Endothelial cell of umbilical vein (primary cell): ENCODE results near the gene DNAI7. TPM values are rescaled to one million over a fixed set of nuclear protein-coding genes. Genes with fewer than 3 reads are reported as not detected.

Experiments used
- BruUV-seq: library from RNA; stranded (reverse); fragments of 400-500 nt; replicated peaks from 2 replicates; lab custom pipeline; 2021; lab: Mats Ljungman, UMichigan
- CTCF ChIA-PET: fragments of 300-600, 350-600 bp; sonication (Branson Sonifier 250); formaldehyde crosslinking; loops from one replicate; lab custom pipeline; 2021; ENCODE audit warnings: antibody characterized with exemption, inconsistent platforms; lab: Charles Lee
- POLR2A ChIA-PET: fragments of 300-600, 350-600 bp; sonication (Branson Sonifier 250); formaldehyde crosslinking; loops from one replicate; lab custom pipeline; 2021; ENCODE audit warnings: antibody characterized with exemption, inconsistent platforms; lab: Charles Lee
- DNase-seq: peaks from one replicate; pipeline ENCODE4 v3.0.0-alpha.2; 2011; ENCODE audit warnings: low read depth, low spot score
- FAIRE-seq: peaks from 2 replicates; lab custom pipeline; 2011; peaks lifted over from hg19 to GRCh38; lab: Jason Lieb, UNC
- H2AFZ ChIP-seq: 2 replicates; pipeline ENCODE4 v1.6.0; 2012; ENCODE audit warnings: low read depth, low read length, control low read depth, inconsistent platforms
- H3K27ac ChIP-seq: 2 replicates; pipeline ENCODE4 v1.5.1; 2011; ENCODE audit warnings: low read depth, mild to moderate bottlenecking, control low read depth, low read length, moderate library complexity; ENCODE audit not compliant: insufficient read depth
- H3K27me3 ChIP-seq, 2 experiments: 2 replicates each; pipeline versions ENCODE4 v1.6.0 to v1.6.1; 2011; ENCODE audit warnings: low read length in 2 of 2, mixed read lengths in 1 of 2; ENCODE audit not compliant: control insufficient read depth in 2 of 2, insufficient read depth in 2 of 2
- H3K36me3 ChIP-seq, 2 experiments: 2 replicates in 1 of 2; 3 replicates in 1 of 2; pipeline ENCODE4 v1.5.1; 2011; ENCODE audit warnings: low read length in 2 of 2, mild to moderate bottlenecking in 1 of 2, moderate library complexity in 1 of 2; ENCODE audit not compliant: control insufficient read depth in 2 of 2, insufficient read depth in 2 of 2; ENCODE audit errors: extremely low read depth in 1 of 2
- H3K4me1 ChIP-seq: 3 replicates; pipeline ENCODE4 v1.5.1; 2011; ENCODE audit warnings: mild to moderate bottlenecking, low read length; ENCODE audit not compliant: control insufficient read depth, insufficient read depth; ENCODE audit errors: extremely low read depth
- H3K4me2 ChIP-seq: 2 replicates; pipeline ENCODE4 v1.6.1; 2011; ENCODE audit warnings: low read length, control low read depth, mixed read lengths; ENCODE audit not compliant: insufficient read depth
- H3K4me3 ChIP-seq, 3 experiments: fragments of 200-600 bp in 1 of 3; sonication (generic), shearing (Covaris generic) in 1 of 3; replicated peaks in 1 of 3; 2 replicates each; pipeline ENCODE4 v1.5.1; 2011 to 2016; ENCODE audit warnings: control low read depth in 3 of 3, low read length in 3 of 3, mild to moderate bottlenecking in 2 of 3, inconsistent platforms in 1 of 3, low read depth in 1 of 3, moderate library complexity in 1 of 3; ENCODE audit not compliant: insufficient read depth in 1 of 3
- H3K79me2 ChIP-seq: 2 replicates; pipeline ENCODE4 v1.6.0; 2012; ENCODE audit warnings: low read length, inconsistent platforms; ENCODE audit not compliant: control insufficient read depth, insufficient read depth
- H3K9ac ChIP-seq: replicated peaks from 2 replicates; pipeline ENCODE3; 2011; ENCODE audit warnings: low read length, control low read depth; ENCODE audit not compliant: insufficient read depth; ENCODE audit errors: extremely low read depth
- H3K9me1 ChIP-seq: replicated peaks from 3 replicates; pipeline ENCODE4 v1.6.0; 2011; ENCODE audit warnings: mild to moderate bottlenecking, low read length; ENCODE audit not compliant: control insufficient read depth, insufficient read depth; ENCODE audit errors: extremely low read depth
- H3K9me3 ChIP-seq: replicated peaks from 2 replicates; pipeline ENCODE4 v1.5.1; 2012; ENCODE audit warnings: low read length, inconsistent platforms; ENCODE audit not compliant: control insufficient read depth, insufficient read depth
- H4K20me1 ChIP-seq: replicated peaks from 2 replicates; pipeline ENCODE3; 2011; ENCODE audit warnings: mild to moderate bottlenecking, low read length; ENCODE audit not compliant: control insufficient read depth, insufficient read depth; ENCODE audit errors: extremely low read depth
- CTCF ChIP-seq, 2 donors: IDR thresholded peaks; 1 replicate in 1 of 2; 2 replicates in 1 of 2; pipeline ENCODE4 v1.5.1; 2011; ENCODE audit warnings: low read length in 2 of 2, mild to moderate bottlenecking in 2 of 2, moderate library complexity in 2 of 2, control low read depth in 1 of 2, inconsistent platforms in 1 of 2, low read depth in 1 of 2; ENCODE audit not compliant: insufficient read depth in 1 of 2; ENCODE audit errors: extremely low read depth in 1 of 2
- EZH2 ChIP-seq: IDR thresholded peaks from 2 replicates; pipeline ENCODE4 v1.6.1; 2012; ENCODE audit warnings: borderline replicate concordance, low read depth, mild to moderate bottlenecking, moderate library complexity, low read length, inconsistent platforms; ENCODE audit not compliant: severe bottlenecking
- FOS ChIP-seq: IDR thresholded peaks from 2 replicates; pipeline ENCODE4 v1.6.1; 2011; ENCODE audit warnings: mild to moderate bottlenecking, low read length, moderate library complexity, borderline replicate concordance; ENCODE audit not compliant: insufficient read depth
- GATA2 ChIP-seq: IDR thresholded peaks from 2 replicates; pipeline ENCODE4 v1.7.0; 2011; ENCODE audit warnings: low read depth, mild to moderate bottlenecking, moderate library complexity, mixed read lengths, low read length; ENCODE audit not compliant: insufficient read length, insufficient read depth
- JUN ChIP-seq: IDR thresholded peaks from 2 replicates; pipeline ENCODE4 v1.6.1; 2011; ENCODE audit warnings: borderline replicate concordance, low read depth; ENCODE audit not compliant: insufficient read length, insufficient read depth
- MAX ChIP-seq: IDR thresholded peaks from 2 replicates; pipeline ENCODE4 v1.6.1; 2011; ENCODE audit not compliant: insufficient read depth, insufficient read length
- MYC ChIP-seq: IDR thresholded peaks from one replicate; pipeline ENCODE4 v1.6.1; 2011; ENCODE audit warnings: mild to moderate bottlenecking, low read depth, low read length
- POLR2A ChIP-seq: IDR thresholded peaks from 2 replicates; pipeline ENCODE4 v1.6.1; 2012; ENCODE audit warnings: low read depth, mild to moderate bottlenecking, control low read depth, low read length
- POLR2AphosphoS5 ChIP-seq: IDR thresholded peaks from 2 replicates; pipeline ENCODE4 v1.6.1; 2012; ENCODE audit warnings: low read depth, mild to moderate bottlenecking, control low read depth, low read length, moderate library complexity; ENCODE audit not compliant: insufficient read depth
- dilution Hi-C: fragments of 300-500 bp; cut with MboI; formaldehyde crosslinking; loops from one replicate; pipeline ENCODE4 v1.15.0; 2019; ENCODE audit warnings: low sequenced_read_pairs; ENCODE audit not compliant: extremely low pct_ligation_motif_present
- intact Hi-C: fragments of 100-400 bp; cut with micrococcal nuclease; formaldehyde crosslinking; loops from one replicate; pipeline ENCODE4 v1.10.0; 2022
- polyA plus RNA-seq, 4 experiments: library from polyadenylated mRNA; depleted of rRNA in 3 of 4; stranded (reverse) in 3 of 4; unstranded in 1 of 4; fragments of >200 nt; gene quantifications; 2 replicates each; pipeline versions ENCODE4 v1.2.1 to v1.2.3, GENCODE V29; 2011 to 2012; ENCODE audit warnings: missing spikeins in 1 of 4
- total RNA-seq: library from RNA; stranded (reverse); gene quantifications from 2 replicates; pipeline ENCODE4 v1.2.3, GENCODE V29; 2021

The DNAI7 gene
- total and polyA plus RNA-seq, 2 donors (not counting 3 experiments of a cell fraction or from before 2014, with no cell fraction given), result not detected

- BruUV-seq, result no TSS peak
- Histone ChIP-seq H3K9ac (no peak overlapping the region), H3K4me1 (no peaks in the 10 kb centered on the region), H3K27me3 (peaks cover 2 to 6% of the 10 kb centered on the region in 2 experiments), H3K9me1 (no peaks in the 10 kb centered on the region), H3K27ac (no peak overlapping the region), H3K4me2 (no peak overlapping the region), H3K4me3 (no peak overlapping the region), H3K36me3 (no peaks in the 10 kb centered on the region), H3K9me3 (no peaks in the 10 kb centered on the region), H3K79me2 (no peaks in the 10 kb centered on the region), H4K20me1 (no peaks in the 10 kb centered on the region), H2AFZ (no peak overlapping the region)
- no peak for DNase-seq
- POLR2A ChIA-PET, result no interaction called here
- dilution Hi-C loops, result no loop called here
- CTCF ChIA-PET, result no interaction called here
- intact Hi-C loops, result no loop called here
- no peak for FAIRE-seq
- TF ChIP-seq EZH2 (no peak), MAX (no peak), CTCF (IDR thresholded peaks at IDR 0.05; ENCODE audit: extremely low read depth in 1 of 2, insufficient read depth in 1 of 2, low read depth in 1 of 2, low read length in 2 of 2) (no peak), FOS (no peak), MYC (no peak), POLR2A (no peak), JUN (no peak), POLR2AphosphoS5 (no peak), GATA2 (no peak)
Observed at GRCh38 chr12:25187781-25188180, 7.2 kb downstream of the DNAI7 start.
